Dendritic cell treated with granulocyte-macrophage colony-stimulating factor and Interleukin-4, amounts not matched to agents 40 ng/mL and 50 ng/mL, for 4 days (primary cell): ENCODE data around the gene AUNIP.

Source experiments
- H3K27ac Mint-ChIP-seq: one replicate; pipeline ENCODE4 v1.8.0; 2022; ENCODE audit warnings: mild to moderate bottlenecking, mixed read lengths
- H3K27me3 Mint-ChIP-seq: one replicate; pipeline ENCODE4 v1.8.0; 2022; ENCODE audit warnings: mild to moderate bottlenecking, mixed read lengths
- H3K36me3 Mint-ChIP-seq: one replicate; pipeline ENCODE4 v1.8.0; 2022; ENCODE audit warnings: low read depth, mixed read lengths
- H3K4me1 Mint-ChIP-seq: one replicate; pipeline ENCODE4 v1.8.0; 2022; ENCODE audit warnings: low read depth, mixed read lengths
- H3K4me3 Mint-ChIP-seq: one replicate; pipeline ENCODE4 v1.8.0; 2022; ENCODE audit warnings: mild to moderate bottlenecking, moderate library complexity, mixed read lengths
- H3K9me3 Mint-ChIP-seq: one replicate; pipeline ENCODE4 v1.8.0; 2022; ENCODE audit warnings: mixed read lengths
- intact Hi-C: fragments of 100-400 bp; cut with micrococcal nuclease; formaldehyde crosslinking; loops from one replicate; pipeline ENCODE4 v1.15.0; 2022

The AUNIP gene

GRCh38 chr1:25787760-25788166 is 71.5 kb downstream of the AUNIP start:
- Mint-ChIP-seq H3K27ac (no peak overlapping the region), H3K4me3 (no peak overlapping the region), H3K9me3 (no peaks in the 10 kb centered on the region)

GRCh38 chr1:25786887-25787759 is 72.1 kb downstream of the AUNIP start:
- H3K4me1 Mint-ChIP-seq: peaks cover 6% of the 10 kb centered on the region
- H3K36me3 Mint-ChIP-seq: peaks cover 73% of the 10 kb centered on the region
- no peak overlapping the region for H3K4me3 Mint-ChIP-seq
- no peaks in the 10 kb centered on the region for H3K9me3 Mint-ChIP-seq
- no peak overlapping the region for H3K27ac Mint-ChIP-seq
- intact Hi-C loops: no loop called here
- H3K27me3 Mint-ChIP-seq: no peaks in the 10 kb centered on the region

More at GRCh38 chr1:25787760-25788166, 71.5 kb downstream of the AUNIP start:
- Mint-ChIP-seq H3K27me3 (no peaks in the 10 kb centered on the region), H3K4me1 (peaks cover 6% of the 10 kb centered on the region), H3K36me3 (peaks cover 66% of the 10 kb centered on the region)
- intact Hi-C loops: no loop called here

- no peak overlapping the region for H3K4me3 Mint-ChIP-seq
- no peaks in the 10 kb centered on the region for H3K9me3 Mint-ChIP-seq
- H3K4me1 Mint-ChIP-seq: peaks cover 6% of the 10 kb centered on the region
- H3K27ac Mint-ChIP-seq: no peak overlapping the region
- H3K27me3 Mint-ChIP-seq: no peaks in the 10 kb centered on the region
- intact Hi-C loops: no loop called here
- peaks cover 70% of the 10 kb centered on the region for H3K36me3 Mint-ChIP-seq
Observed at GRCh38 chr1:25785333-25786067, 73.8 kb downstream of the AUNIP start.

DNA sequence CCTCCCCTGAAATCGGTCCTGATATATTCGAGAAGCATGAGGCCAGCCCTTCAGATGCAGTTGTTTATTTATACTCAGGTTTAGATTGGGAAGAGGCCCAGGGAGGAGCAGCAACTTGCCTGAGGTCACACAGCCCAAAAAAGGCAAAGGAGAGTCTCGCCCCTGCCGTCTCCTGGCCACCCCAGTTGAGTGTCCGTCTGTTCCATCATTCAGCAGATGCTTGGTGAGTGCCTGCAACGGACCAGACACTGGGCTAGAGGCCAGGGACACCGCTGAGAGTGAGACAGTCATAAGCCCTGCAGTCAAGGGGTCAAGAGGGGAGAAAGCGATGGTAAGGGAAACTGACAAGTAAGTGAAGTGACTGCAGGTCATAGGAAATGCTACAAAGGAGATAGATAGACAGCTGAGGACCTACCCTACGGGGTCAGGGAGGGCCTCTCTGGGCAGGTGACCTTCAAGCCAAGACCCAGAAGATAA is 74.6 kb downstream of the AUNIP start:
- H3K4me3 Mint-ChIP-seq: no peak overlapping the region
- peaks cover 6% of the 10 kb centered on the region for H3K4me1 Mint-ChIP-seq
- peaks cover 63% of the 10 kb centered on the region for H3K36me3 Mint-ChIP-seq
- H3K9me3 Mint-ChIP-seq: no peaks in the 10 kb centered on the region
- intact Hi-C loops: no loop called here
- no peaks in the 10 kb centered on the region for H3K27me3 Mint-ChIP-seq
- no peak overlapping the region for H3K27ac Mint-ChIP-seq
